ENCODE data around the gene NLRP1. TPM values are rescaled to one million over a fixed set of nuclear protein-coding genes. Genes with fewer than 3 reads are reported as not detected.

Gene NLRP1
- total RNA-seq, result 22.3 and 24.4 TPM in 2 replicates

DNA sequence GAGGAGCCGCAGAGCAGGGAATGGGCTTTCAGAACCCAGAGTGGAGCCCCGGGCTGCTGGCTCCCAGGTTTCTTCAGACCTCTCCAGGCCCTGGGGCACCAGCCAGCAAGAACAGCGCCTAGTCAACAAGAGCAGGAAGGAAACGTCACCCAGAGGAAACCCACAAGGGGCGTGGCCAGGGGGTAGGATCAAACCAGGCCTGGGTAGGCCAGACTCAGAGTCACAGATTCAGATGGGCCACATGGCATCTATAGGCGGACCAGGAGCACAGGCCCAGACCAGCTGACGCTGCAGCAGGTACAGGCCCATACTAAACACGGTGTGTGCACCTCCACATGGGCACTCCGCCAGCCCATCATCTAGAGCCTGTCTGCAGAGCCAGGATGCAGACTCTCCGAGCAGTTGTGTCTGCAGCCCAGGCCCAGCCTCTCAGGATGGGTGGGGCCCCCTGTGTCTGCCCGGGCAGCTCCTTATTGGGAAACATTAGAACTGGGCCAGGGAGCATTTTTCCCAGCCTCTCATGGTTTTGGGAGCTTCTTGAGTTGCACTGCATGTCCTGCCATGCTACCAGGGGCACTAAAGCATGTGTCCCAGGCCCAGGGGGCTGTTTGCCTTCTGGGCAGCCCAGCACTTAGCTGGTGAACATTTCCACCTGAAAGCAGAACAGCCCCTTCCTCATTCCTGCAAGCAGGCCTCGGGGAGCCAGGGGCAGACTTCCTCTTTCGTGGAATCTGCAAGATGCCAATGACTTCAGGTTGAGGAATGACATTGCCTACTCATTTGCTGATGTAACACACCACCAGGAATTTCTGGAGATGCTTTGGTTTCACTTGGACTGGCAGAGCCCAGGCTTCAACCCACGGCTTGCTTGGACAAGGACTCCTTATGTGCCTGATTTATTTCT lies at the start of gene NLRP1:
TSS of gene NLRP1 (minus strand) at position 127 of the 904 bp plus-strand sequence. CDS start 552 bp downstream, outside the sequence.

DNA sequence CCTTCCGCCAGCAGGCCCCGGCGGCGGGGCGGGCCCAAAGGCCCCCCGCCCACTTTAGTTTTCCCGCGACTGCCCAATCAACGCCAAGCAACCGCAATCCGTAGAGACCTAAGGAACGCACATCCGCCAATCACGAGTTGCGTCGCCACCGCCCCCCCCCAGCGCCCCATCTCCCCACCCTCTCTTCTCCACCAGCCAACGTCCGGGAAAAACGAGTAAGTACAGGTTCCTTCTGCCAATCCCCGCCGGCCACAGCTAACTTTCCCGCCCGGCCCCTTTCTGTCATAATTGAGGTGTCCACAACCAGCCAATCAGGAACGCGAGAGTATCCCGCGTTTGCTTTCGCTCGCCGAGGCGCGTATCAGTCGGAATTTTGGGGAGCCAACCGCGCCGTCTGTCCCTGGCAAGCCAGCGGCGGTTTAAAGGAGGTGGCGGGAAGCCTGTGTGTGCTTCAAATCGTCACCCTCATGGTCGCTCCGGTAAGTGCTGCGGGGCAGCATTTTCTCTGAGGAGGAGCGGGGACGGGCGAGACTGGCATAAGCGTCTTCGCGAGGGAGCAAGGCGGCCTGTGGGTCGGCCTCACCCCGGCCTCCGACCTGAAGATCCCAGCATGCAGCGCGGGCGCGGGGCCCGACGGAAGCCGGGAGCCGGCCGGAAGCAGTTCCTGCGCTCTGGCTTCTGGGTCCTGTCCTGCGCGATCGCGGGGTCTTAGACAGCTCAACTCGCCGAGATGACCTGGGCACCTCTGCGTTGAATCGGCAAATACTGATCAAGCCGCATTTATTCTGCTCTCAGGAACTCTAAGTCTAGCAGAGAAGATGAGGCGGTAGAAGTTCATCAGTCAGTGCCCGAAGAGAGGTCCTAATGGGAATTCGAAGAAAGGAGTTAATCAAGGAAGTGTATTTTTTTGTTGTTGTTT lies 97.8 kb downstream of the NLRP1 start, which contains the start of gene MIS12:
TSS of gene MIS12 (plus strand) at position 361 of the 919 bp plus-strand sequence. CDS start 2,297 bp downstream, outside the sequence.

DNA sequence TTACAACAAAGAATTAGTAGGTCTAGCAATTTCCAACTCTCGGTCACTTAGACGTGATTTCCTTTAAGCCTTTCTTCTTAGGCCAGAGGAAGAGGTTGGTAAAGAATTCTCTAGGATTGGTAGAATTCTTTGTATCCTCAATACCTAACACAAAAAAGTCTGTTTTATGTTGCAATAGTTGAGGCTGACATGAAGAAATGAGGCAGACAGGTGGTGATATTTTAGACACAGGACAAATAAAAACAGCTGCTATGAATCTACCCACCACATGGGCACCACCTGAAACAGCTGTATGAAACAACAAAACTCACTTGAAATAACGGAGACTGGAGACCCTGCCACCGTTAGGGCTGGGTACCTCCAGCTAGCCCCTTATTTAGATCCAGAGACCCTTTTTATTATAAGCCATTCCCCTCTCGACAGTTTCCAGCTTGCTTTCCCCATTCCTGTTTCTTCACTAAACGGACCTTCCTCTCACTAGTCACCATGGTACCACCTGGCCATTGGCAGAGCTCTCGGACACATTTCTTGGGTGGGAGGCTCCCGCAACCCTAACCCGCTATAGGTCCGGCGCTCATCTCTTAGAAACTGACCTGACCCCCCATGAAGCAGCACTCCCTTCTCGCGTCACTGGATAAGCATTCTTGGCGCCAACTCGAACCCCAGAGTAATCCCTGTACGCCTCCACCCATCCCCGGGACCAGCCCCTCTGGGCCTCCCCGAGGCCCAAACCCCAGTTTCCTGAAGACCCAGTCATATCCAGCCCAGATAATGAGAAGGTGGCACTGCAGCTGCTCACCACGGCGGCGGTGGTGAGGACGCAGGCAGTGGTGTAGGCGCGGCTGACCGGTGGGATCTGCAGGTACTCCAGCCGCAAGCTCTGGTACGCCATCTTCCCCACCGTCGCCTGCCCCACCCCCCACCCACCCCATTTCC lies 98.8 kb downstream of the NLRP1 start, which contains the start of gene DERL2:
TSS of gene DERL2 (minus strand) at position 909 of the 936 bp plus-strand sequence. CDS start at position 892, 17 bp downstream.

Other genes with a start within 250 kb of the NLRP1 start
- 110 TPM in 2 replicates for gene NUP88, start 164.8 kb downstream of the NLRP1 start, total RNA-seq
- 35.2 and 42.4 TPM in 2 replicates for gene RPAIN, start 164.3 kb downstream of the NLRP1 start, total RNA-seq
- gene C1QBP, start 145.4 kb downstream of the NLRP1 start, total RNA-seq, result 266 and 295 TPM in 2 replicates
- 7.0 and 7.1 TPM in 2 replicates for gene DHX33, start 115.5 kb downstream of the NLRP1 start, total RNA-seq
- 29.0 and 34.8 TPM in 2 replicates for gene DERL2, start 98.3 kb downstream of the NLRP1 start, total RNA-seq
- gene MIS12, start 97.9 kb downstream of the NLRP1 start, total RNA-seq, result 13.8 and 18.2 TPM in 2 replicates

Measured in bronchus fibroblast of lung (primary cell).